DMS 273 (cell line): ENCODE data around the gene PTPN23.
A peak's percentile ranks its signal among the peaks of the same experiment; 100 is the strongest.

Experiments
- DNase-seq: peaks from one replicate; lab custom pipeline; 2025; ENCODE audit not compliant: unreplicated experiment; lab: John Stamatoyannopoulos, UW

PTPN23 gene

DNA sequence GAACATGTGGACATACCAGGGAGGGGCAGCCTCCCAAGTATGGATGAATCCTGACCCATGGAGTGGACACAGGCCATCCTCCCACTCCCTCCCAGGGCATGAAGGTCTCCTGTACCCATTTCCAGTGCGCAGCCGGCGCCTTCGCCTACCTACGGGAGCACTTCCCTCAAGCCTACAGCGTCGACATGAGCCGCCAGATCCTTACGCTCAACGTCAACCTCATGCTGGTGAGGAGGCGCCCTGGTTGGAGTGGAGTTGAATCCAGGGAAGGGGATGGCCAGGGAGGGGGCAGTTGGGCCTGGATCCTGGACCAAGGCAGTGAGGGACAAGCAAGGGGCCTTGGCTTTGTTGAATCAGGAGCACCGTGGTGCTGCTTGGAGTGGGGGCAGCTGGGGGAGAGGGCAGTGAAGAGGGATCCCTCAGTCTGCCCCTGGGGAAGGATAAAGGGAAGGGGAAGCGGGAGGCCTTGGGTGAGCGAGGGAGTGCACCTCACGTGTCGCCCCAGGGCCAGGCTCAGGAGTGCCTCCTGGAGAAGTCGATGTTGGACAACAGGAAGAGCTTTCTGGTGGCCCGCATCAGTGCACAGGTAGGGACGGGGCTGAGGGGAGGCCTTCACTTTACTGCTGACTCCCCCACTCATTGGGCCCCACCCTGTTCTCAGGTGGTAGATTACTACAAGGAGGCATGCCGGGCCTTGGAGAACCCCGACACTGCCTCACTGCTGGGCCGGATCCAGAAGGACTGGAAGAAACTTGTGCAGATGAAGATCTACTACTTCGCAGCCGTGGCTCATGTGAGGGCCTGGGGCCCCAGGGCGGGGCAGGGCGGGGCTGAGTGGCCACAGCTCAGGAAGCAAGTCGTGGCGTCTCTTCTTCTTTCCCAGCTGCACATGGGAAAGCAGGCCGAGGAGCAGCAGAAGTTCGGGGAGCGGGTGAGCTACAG, 25.3 kb downstream of the PTPN23 start:
- no peak for DNase-seq

DNA sequence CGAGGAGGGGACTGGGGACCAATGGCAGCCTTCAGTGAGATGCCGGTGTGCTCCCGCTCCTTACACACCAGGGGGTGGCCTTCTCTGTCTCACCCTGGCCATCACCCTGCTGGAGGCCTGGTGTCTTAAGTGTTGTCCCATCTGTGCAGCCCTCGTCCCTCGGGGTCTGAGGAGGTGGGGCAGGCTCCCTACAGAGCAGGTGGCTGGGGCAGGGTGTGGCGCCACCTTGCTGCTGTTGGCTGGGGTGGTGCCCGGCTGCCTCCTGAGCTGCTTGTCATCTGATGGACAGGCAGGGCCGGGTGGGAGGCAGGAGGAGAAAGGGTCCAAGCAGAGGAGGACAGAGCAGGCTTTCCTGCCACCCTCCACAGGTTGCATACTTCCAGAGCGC, 25.9 kb downstream of the PTPN23 start:
- DNase-seq, result peak; percentile 29

DNA sequence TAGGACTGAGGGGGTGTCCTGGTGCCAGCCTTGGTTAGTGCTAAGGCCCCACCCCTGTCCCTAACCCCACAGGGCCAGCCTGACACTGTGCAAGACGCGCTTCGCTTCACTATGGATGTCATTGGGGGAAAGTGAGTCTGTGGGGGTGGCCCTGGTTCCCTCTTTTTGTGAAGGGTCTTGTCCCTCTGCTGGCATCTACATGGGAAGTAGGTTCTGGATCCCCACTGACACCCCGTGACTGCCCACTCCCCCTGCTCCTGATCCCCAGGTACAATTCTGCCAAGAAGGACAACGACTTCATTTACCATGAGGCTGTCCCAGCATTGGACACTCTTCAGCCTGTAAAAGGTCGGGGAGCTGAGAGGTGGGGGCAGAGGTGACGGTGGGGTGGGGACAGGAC, 26.4 kb downstream of the PTPN23 start:
- no peak for DNase-seq

DNA sequence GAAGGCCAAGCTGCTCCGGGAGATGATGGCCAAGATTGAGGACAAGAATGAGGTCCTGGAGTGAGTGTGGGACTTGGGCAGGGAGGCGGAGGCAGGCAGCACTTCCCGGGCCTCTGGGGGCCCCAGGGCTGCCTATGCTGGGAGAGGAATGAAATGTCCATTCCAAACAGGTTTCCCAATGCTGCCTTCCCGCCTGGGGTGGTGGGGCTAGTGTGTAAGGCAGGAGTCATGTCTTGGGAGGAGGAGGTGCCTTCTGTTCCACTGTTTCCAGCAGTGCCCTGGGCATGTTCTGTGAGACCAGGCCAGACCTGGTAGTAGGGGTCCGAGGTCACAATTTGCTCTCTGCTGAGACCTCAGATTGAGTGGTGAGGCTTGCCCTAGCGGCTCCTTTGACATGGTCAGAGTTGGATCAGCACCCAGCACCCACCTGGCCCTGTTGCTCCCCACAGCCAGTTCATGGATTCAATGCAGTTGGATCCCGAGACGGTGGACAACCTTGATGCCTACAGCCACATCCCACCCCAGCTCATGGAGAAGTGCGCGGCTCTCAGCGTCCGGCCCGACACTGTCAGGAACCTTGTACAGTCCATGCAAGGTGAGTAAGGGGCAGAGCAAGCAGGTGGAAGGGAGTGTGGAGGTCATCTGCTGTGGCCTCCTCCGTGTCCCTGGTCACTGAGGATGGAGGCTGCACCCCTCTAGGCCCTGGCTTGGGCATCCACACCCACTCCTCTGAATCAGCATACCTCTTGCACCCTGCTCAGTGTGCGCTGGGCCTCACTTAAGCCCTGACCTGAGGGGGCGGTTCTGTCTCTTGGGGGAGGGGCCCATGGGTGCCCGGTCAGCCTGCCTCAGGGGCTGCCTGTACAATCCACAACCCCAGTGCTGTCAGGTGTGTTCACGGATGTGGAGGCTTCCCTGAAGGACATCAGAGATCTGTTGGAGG, 27.3 kb downstream of the PTPN23 start:
- DNase-seq, result no peak

DNA sequence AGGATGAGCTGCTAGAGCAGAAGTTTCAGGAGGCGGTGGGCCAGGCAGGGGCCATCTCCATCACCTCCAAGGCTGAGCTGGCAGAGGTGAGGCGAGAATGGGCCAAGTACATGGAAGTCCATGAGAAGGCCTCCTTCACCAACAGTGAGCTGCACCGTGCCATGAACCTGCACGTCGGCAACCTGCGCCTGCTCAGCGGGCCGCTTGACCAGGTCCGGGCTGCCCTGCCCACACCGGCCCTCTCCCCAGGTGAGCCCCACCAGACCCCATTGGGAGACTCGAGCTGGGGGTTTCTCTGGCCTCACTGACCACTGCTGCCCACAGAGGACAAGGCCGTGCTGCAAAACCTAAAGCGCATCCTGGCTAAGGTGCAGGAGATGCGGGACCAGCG, 28.0 kb downstream of the PTPN23 start:
- no peak for DNase-seq

DNA sequence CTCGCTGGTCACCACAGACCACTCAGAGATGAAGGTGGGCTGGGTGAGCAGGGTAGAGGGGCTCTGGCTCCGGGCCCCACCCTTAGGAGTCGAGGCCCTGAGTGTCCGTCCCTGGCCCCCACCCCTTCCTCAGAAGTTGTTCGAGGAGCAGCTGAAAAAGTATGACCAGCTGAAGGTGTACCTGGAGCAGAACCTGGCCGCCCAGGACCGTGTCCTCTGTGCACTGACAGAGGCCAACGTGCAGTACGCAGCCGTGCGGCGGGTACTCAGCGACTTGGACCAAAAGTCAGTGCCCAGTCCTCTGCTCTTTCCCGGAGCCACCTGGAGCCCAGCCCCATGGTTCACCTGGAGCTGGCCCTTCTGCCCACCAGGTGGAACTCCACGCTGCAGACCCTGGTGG, 28.5 kb downstream of the PTPN23 start:
- no peak for DNase-seq

DNA sequence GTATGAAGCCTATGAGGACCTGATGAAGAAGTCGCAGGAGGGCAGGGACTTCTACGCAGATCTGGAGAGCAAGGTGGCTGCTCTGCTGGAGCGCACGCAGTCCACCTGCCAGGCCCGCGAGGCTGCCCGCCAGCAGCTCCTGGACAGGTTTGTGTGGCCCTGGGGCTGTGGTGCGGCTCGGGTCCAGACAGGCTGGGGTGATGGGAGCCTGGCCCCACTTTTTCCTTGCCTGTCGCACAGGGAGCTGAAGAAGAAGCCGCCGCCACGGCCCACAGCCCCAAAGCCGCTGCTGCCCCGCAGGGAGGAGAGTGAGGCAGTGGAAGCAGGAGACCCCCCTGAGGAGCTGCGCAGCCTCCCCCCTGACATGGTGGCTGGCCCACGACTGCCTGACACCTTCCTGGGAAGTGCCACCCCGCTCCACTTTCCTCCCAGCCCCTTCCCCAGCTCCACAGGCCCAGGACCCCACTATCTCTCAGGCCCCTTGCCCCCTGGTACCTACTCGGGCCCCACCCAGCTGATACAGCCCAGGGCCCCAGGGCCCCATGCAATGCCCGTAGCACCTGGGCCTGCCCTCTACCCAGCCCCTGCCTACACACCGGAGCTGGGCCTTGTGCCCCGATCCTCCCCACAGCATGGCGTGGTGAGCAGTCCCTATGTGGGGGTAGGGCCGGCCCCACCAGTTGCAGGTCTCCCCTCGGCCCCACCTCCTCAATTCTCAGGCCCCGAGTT, 29.0 kb downstream of the PTPN23 start:
- DNase-seq, result no peak

DNA sequence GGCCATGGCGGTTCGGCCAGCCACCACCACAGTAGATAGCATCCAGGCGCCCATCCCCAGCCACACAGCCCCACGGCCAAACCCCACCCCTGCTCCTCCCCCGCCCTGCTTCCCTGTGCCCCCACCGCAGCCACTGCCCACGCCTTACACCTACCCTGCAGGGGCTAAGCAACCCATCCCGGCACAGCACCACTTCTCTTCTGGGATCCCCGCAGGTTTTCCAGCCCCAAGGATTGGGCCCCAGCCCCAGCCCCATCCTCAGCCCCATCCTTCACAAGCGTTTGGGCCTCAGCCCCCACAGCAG, 29.5 kb downstream of the PTPN23 start:
- DNase-seq, result no peak

DNA sequence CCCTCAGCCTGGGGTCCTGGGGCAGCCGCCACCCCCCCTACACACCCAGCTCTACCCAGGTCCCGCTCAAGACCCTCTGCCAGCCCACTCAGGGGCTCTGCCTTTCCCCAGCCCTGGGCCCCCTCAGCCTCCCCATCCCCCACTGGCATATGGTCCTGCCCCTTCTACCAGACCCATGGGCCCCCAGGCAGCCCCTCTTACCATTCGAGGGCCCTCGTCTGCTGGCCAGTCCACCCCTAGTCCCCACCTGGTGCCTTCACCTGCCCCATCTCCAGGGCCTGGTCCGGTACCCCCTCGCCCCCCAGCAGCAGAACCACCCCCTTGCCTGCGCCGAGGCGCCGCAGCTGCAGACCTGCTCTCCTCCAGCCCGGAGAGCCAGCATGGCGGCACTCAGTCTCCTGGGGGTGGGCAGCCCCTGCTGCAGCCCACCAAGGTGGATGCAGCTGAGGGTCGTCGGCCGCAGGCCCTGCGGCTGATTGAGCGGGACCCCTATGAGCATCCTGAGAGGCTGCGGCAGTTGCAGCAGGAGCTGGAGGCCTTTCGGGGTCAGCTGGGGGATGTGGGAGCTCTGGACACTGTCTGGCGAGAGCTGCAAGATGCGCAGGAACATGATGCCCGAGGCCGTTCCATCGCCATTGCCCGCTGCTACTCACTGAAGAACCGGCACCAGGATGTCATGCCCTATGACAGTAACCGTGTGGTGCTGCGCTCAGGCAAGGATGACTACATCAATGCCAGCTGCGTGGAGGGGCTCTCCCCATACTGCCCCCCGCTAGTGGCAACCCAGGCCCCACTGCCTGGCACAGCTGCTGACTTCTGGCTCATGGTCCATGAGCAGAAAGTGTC, 30.2 kb downstream of the PTPN23 start:
- DNase-seq, result no peak

DNA sequence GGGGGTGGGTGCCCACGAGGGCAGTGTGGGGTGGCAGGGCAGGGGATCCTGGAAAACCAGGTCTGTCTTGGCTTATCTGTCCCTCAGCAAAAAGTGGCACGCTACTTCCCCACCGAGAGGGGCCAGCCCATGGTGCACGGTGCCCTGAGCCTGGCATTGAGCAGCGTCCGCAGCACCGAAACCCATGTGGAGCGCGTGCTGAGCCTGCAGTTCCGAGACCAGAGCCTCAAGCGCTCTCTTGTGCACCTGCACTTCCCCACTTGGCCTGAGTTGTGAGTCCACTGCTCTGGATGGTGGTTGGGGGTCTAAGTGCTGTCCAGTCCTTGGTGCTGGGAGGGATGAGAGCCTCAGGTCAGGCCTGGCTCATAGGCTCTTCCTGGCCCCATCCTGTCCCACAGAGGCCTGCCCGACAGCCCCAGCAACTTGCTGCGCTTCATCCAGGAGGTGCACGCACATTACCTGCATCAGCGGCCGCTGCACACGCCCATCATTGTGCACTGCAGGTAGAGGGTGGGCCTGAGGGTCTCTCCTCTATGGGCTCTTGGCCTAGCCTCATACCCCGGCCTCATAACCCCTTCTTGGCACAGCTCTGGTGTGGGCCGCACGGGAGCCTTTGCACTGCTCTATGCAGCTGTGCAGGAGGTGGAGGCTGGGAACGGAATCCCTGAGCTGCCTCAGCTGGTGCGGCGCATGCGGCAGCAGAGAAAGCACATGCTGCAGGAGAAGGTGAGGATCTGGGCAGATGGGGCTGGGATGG, 31.1 kb downstream of the PTPN23 start:
- no peak for DNase-seq

DNA sequence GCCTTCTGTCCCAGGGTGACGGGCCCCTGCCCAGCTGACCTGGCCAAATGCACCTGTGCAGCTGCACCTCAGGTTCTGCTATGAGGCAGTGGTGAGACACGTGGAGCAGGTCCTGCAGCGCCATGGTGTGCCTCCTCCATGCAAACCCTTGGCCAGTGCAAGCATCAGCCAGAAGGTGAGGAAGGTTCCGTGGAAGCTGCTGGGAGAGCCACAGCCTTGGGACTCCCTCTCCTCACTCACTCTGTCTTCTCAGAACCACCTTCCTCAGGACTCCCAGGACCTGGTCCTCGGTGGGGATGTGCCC, 31.6 kb downstream of the PTPN23 start:
- DNase-seq, result no peak

DNA sequence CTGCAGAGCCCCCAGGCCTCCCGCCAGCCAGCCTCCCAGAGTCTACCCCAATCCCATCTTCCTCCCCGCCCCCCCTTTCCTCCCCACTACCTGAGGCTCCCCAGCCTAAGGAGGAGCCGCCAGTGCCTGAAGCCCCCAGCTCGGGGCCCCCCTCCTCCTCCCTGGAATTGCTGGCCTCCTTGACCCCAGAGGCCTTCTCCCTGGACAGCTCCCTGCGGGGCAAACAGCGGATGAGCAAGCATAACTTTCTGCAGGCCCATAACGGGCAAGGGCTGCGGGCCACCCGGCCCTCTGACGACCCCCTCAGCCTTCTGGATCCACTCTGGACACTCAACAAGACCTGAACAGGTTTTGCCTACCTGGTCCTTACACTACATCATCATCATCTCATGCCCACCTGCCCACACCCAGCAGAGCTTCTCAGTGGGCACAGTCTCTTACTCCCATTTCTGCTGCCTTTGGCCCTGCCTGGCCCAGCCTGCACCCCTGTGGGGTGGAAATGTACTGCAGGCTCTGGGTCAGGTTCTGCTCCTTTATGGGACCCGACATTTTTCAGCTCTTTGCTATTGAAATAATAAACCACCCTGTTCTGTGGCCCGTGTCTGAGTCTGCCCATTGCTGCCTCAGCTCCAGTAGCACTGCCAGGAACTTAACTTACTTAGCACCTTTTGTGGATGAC, 32.2 kb downstream of the PTPN23 start:
- DNase-seq, result no peak

DNA sequence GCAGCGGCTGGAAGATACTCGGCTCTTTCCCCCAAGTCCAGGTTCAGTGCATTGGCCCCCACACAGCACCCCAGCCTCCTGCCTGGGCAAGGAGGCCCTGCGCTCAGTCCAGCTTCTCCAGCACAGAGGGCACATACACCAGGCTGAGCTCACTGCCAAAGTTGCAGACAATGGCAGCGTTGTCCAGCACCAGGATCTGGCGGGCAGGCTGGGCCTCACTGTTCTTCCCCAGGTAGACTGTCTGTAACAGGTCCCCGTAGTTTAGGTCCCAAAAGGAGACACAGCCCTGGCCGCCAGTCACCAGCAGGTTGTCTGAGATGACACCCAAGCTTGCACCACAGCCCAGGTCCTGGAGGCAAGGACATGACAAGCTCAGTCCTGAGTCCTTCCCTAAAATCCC, 32.9 kb downstream of the PTPN23 start:
- DNase-seq, result no peak

DNA sequence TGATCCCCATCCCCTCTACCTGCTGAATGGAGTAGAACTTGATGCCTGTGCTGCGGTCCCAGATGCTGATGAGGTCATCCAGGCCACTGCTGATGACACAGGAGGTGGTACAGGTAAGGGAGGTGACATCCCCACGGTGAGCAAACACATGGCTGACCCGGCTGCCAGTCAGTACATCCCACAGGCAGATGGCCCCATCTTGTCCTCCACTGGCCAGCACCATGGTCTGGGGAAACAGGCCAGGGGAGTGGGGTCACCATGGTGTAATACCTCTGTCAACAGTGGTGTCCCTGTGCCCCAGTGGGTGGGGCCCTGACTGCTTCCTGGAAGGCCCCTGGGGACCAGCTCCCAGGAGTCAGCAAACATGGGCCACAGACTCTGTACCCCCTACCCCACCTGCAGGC, 33.3 kb downstream of the PTPN23 start:
- DNase-seq, result no peak

DNA sequence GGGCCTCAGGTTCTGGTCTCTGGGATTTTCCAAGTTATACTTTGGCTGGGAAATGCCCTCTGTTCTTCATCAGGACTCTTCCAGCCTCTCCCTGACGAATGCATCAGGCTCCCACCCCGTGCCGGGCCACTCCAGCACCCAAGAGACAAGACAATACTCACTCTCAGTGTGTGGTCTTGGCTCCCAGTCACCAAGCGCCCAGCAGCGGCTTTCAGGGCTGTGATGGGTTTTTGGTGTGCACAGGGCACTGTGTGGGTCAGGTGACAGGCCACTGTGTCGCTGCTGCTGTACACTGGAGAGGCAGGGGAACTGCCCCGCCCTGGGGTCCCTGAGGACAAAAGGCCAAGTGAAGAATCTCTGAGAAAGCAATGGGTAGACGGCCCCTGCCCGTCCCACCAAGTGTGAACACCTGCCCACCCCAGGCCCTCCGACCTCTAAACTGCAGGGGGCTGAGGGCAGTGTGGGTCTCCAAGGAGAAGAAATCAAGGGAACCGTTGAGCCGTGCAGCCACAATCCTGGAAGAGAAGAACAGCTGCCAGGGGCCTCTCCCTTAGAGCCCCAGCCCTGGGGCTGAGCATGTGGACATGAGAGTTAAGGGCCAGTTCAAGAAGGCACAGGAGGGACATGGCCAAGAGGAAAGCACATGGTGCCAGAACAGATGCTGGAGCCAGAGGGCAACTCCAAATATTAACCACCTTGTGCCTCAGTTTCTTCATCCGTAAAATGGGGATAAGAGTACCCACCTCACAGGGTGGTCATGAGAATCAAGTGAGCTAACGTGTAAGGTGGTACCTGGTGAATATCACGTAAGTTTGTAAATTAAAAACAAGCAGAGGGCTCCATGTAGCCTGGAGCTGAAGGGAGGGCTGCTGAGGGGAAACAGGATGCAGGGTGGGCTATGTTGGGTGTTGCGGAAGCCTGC, 34.1 kb downstream of the PTPN23 start:
- DNase-seq, result no peak

DNA sequence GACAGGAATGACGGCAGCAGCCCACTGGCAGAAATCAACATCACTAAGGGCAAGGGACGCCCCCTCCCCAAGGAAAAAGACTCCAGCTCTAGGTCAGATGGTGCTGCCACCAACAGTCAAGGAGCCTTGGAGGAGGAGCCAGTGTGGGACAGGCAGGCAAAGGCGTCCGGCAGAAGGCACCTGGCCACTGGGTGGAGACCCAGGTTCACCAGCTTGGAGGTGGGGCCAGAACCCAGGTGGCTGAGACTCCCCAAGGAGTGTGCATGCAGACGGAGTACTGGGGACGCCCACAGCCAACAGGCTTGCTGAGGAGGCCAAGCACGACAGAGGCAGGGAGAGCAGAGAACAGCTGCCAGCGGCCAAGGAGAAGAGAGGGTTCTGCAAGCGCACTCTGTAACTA, 35.2 kb downstream of the PTPN23 start:
- DNase-seq, result no peak

DNA sequence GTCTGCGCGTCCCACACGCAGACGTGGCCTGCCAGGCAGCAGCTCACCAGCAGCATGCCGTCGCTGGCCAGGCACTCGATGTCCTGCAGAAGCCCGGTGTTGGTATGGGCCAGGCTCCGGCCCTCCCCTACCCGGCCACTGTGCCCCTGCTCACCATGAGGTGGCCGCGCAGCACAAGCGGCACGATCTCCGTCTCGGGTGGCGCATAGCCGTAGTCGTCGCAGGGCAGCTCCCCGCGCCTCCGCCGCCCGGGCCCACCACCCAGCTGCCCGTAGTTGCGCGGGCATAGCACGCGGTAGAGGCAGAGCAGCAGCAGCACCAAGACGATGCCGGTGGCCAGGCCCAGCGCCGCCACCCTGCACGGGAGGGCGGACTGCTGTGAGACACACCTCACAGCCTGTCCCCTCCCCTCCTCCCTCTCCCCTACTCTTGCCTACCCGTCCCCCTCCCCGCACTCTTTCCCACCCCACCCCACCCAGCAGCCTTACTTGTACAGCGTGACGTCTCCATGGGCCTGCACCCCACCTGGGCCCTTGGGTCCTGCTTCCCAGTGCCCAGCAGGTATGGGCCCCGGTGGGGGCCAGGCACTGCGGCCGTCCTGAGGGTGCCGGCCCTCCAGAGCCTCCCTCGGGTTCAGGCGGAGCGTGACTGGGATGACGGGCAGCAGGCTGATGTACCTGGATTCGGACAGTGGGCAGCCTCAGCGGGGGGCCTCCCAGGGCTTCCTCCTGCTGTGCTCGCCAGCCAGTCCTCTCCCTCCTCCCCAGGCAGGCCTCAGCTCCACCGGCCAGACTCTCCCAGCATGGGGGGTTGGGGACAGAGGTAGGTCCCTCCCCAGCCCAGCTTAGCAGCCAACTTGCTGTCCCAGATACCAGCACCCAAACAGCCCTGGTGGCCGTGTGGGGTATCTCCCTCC, 37.6 kb downstream of the PTPN23 start:
- DNase-seq, result peak; percentile 23
